Stimulated activated naive CD8-positive, alpha-beta T cell treated with anti-CD3 and anti-CD28 coated beads, Interleukin-15, amount 100 ng/mL, for 72 hours (primary cell): ENCODE results near the gene KHDRBS2.
"Not testable (repeated sequence)": the region's sequence is repeated elsewhere in the genome, so short reads cannot be mapped to it uniquely, and the experiment has no call there.

Experiments used
- ATAC-seq: fragments of 150-1000 bp; cut with Tn5 transposase; 2 replicates; pipeline ENCODE4 v1.10.0; 2021; ENCODE audit warnings: mild to moderate bottlenecking, moderate library complexity
- DNase-seq, 2 donors: peaks; one replicate each; pipeline ENCODE4 v3.0.0; 2021 to 2022
- H3K27ac Mint-ChIP-seq, 2 donors: one replicate each; pipeline ENCODE4 v1.8.0; 2022; ENCODE audit warnings: mild to moderate bottlenecking in 2 of 2, mixed read lengths in 2 of 2, moderate library complexity in 2 of 2
- H3K27me3 Mint-ChIP-seq: one replicate; pipeline ENCODE4 v1.8.0; 2022; ENCODE audit warnings: mixed read lengths
- H3K4me1 Mint-ChIP-seq: one replicate; pipeline ENCODE4 v1.8.0; 2022; ENCODE audit warnings: mild to moderate bottlenecking, mixed read lengths
- H3K4me3 Mint-ChIP-seq, 2 donors: one replicate each; pipeline ENCODE4 v1.8.0; 2022; ENCODE audit warnings: mild to moderate bottlenecking in 2 of 2, mixed read lengths in 2 of 2, moderate library complexity in 1 of 2
- H3K9me3 Mint-ChIP-seq, 2 donors: one replicate each; pipeline ENCODE4 v1.8.0; 2022; ENCODE audit warnings: mixed read lengths in 2 of 2

The KHDRBS2 gene

GRCh38 chr6:61886608-61887259 is 399.3 kb downstream of the KHDRBS2 start:
- no peaks in the 10 kb centered on the region for H3K4me1 Mint-ChIP-seq
- no peak overlapping the region for H3K27ac Mint-ChIP-seq
- H3K9me3 Mint-ChIP-seq: peaks cover 10 to 19% of the 10 kb centered on the region in 2 donors
- H3K27me3 Mint-ChIP-seq: no peaks in the 10 kb centered on the region
- DNase-seq (no peak), ATAC-seq (no peak)
- H3K4me3 Mint-ChIP-seq: no peak overlapping the region

GRCh38 chr6:61869632-61870400 is 416.2 kb downstream of the KHDRBS2 start:
- no peak for ATAC-seq
- H3K4me3 Mint-ChIP-seq: no peak overlapping the region
- no peaks in the 10 kb centered on the region for H3K27me3 Mint-ChIP-seq
- no peak overlapping the region for H3K27ac Mint-ChIP-seq
- no peak for DNase-seq
- H3K9me3 Mint-ChIP-seq: peaks cover 25 to 36% of the 10 kb centered on the region in 2 donors
- H3K4me1 Mint-ChIP-seq: no peaks in the 10 kb centered on the region

- Mint-ChIP-seq H3K4me3 (no peak overlapping the region), H3K4me1 (no peaks in the 10 kb centered on the region), H3K27ac (no peak overlapping the region), H3K27me3 (no peaks in the 10 kb centered on the region), H3K9me3 (peaks cover 35 to 48% of the 10 kb centered on the region in 2 donors)
- no peak for DNase-seq
- ATAC-seq: no peak
Measured at GRCh38 chr6:61868507-61869080, 417.4 kb downstream of the KHDRBS2 start.

- Mint-ChIP-seq H3K9me3 (peaks cover 42 to 57% of the 10 kb centered on the region in 2 donors), H3K4me3 (no peak overlapping the region), H3K4me1 (no peaks in the 10 kb centered on the region), H3K27me3 (no peaks in the 10 kb centered on the region), H3K27ac (no peak overlapping the region)
- DNase-seq (no peak), ATAC-seq (no peak)
Measured at GRCh38 chr6:61867635-61868034, 418.4 kb downstream of the KHDRBS2 start.

GRCh38 chr6:61857541-61857940 is 428.5 kb downstream of the KHDRBS2 start:
- Mint-ChIP-seq H3K9me3 (peaks cover 14 to 34% of the 10 kb centered on the region in 2 donors), H3K27ac (no peak overlapping the region), H3K4me3 (no peak overlapping the region), H3K4me1 (no peaks in the 10 kb centered on the region), H3K27me3 (no peaks in the 10 kb centered on the region)
- DNase-seq: no peak
- no peak for ATAC-seq

GRCh38 chr6:61841958-61842357 is 444.1 kb downstream of the KHDRBS2 start:
- ATAC-seq (no peak), DNase-seq (no peak)
- Mint-ChIP-seq H3K9me3 (peaks cover 5 to 14% of the 10 kb centered on the region in 2 donors), H3K4me1 (no peaks in the 10 kb centered on the region), H3K4me3 (no peak overlapping the region), H3K27me3 (no peaks in the 10 kb centered on the region), H3K27ac (no peak overlapping the region)

GRCh38 chr6:61835237-61835636 is 450.8 kb downstream of the KHDRBS2 start:
- ATAC-seq: no peak
- no peak overlapping the region for H3K27ac Mint-ChIP-seq
- no peaks in the 10 kb centered on the region for H3K4me1 Mint-ChIP-seq
- H3K4me3 Mint-ChIP-seq: no peak overlapping the region
- no peak for DNase-seq
- H3K9me3 Mint-ChIP-seq: peaks cover 0 to 5% of the 10 kb centered on the region in 2 donors
- no peaks in the 10 kb centered on the region for H3K27me3 Mint-ChIP-seq

GRCh38 chr6:61833176-61833755 is 452.8 kb downstream of the KHDRBS2 start:
- no peaks in the 10 kb centered on the region for H3K9me3 Mint-ChIP-seq
- DNase-seq (no peak), ATAC-seq (no peak)
- no peak overlapping the region for H3K27ac Mint-ChIP-seq
- no peaks in the 10 kb centered on the region for H3K4me1 Mint-ChIP-seq
- H3K27me3 Mint-ChIP-seq: no peaks in the 10 kb centered on the region
- H3K4me3 Mint-ChIP-seq: no peak overlapping the region

GRCh38 chr6:61817716-61818115 is 468.3 kb downstream of the KHDRBS2 start:
- H3K4me1 Mint-ChIP-seq: no peaks in the 10 kb centered on the region
- no peak overlapping the region for H3K4me3 Mint-ChIP-seq
- DNase-seq (no peak), ATAC-seq (no peak)
- no peak overlapping the region for H3K27ac Mint-ChIP-seq
- H3K9me3 Mint-ChIP-seq: peaks cover 9 to 19% of the 10 kb centered on the region in 2 donors
- H3K27me3 Mint-ChIP-seq: no peaks in the 10 kb centered on the region

GRCh38 chr6:61810047-61810446 is 476.0 kb downstream of the KHDRBS2 start:
- no peak overlapping the region for H3K4me3 Mint-ChIP-seq
- DNase-seq (no peak), ATAC-seq (no peak)
- no peaks in the 10 kb centered on the region for H3K27me3 Mint-ChIP-seq
- no peak overlapping the region for H3K27ac Mint-ChIP-seq
- no peaks in the 10 kb centered on the region for H3K4me1 Mint-ChIP-seq
- H3K9me3 Mint-ChIP-seq: peaks cover 7% of the 10 kb centered on the region in 2 donors

GRCh38 chr6:61809004-61809595 is 476.9 kb downstream of the KHDRBS2 start:
- peaks cover 10 to 15% of the 10 kb centered on the region in 2 donors for H3K9me3 Mint-ChIP-seq
- no peak overlapping the region for H3K4me3 Mint-ChIP-seq
- ATAC-seq (no peak), DNase-seq (no peak)
- no peaks in the 10 kb centered on the region for H3K4me1 Mint-ChIP-seq
- H3K27me3 Mint-ChIP-seq: no peaks in the 10 kb centered on the region
- H3K27ac Mint-ChIP-seq: no peak overlapping the region

- no peak for DNase-seq
- Mint-ChIP-seq H3K4me3 (no peak overlapping the region), H3K9me3 (no peaks in the 10 kb centered on the region), H3K27me3 (no peaks in the 10 kb centered on the region), H3K4me1 (no peaks in the 10 kb centered on the region), H3K27ac (no peak overlapping the region)
- no peak for ATAC-seq
Measured at GRCh38 chr6:61787998-61788397, 498.0 kb downstream of the KHDRBS2 start.

GRCh38 chr6:61769446-61769845 is 516.6 kb downstream of the KHDRBS2 start:
- not testable (repeated sequence) for H3K27ac Mint-ChIP-seq, H3K4me1 Mint-ChIP-seq, DNase-seq, H3K27me3 Mint-ChIP-seq, H3K4me3 Mint-ChIP-seq, ATAC-seq
- peaks cover 30 to 32% of the 10 kb centered on the region in 2 donors for H3K9me3 Mint-ChIP-seq

GRCh38 chr6:61755739-61756138 is 530.3 kb downstream of the KHDRBS2 start:
- Mint-ChIP-seq H3K9me3 (peaks cover 17 to 18% of the 10 kb centered on the region in 2 donors), H3K27me3 (no peaks in the 10 kb centered on the region), H3K27ac (no peak overlapping the region), H3K4me1 (no peaks in the 10 kb centered on the region), H3K4me3 (no peak overlapping the region)
- ATAC-seq: no peak
- DNase-seq: no peak

- Mint-ChIP-seq H3K27ac (no peak overlapping the region), H3K4me1 (no peaks in the 10 kb centered on the region), H3K4me3 (no peak overlapping the region), H3K27me3 (no peaks in the 10 kb centered on the region), H3K9me3 (peaks cover 9 to 10% of the 10 kb centered on the region in 2 donors)
- ATAC-seq (no peak), DNase-seq (no peak)
Measured at GRCh38 chr6:61751986-61752385, 534.0 kb downstream of the KHDRBS2 start.
